Stimulated activated memory B cell treated with anti-CD40 and anti-IgM and Interleukin-4, amounts not matched to agents 10 μg/mL and 1 μg/mL and 100 μg/mL, for 72 hours (primary cell): Measurements from ENCODE around the gene CBLIF.
"Not testable (repeated sequence)": the region's sequence is repeated elsewhere in the genome, so short reads cannot be mapped to it uniquely, and the experiment has no call there.

Experiments used
- ATAC-seq: fragments of 150-1000 bp; cut with Tn5 transposase; 2 replicates; pipeline ENCODE4 v1.10.0; 2021
- H3K27ac Mint-ChIP-seq: one replicate; pipeline ENCODE4 v1.8.0; 2022; ENCODE audit warnings: mild to moderate bottlenecking, mixed read lengths
- H3K27me3 Mint-ChIP-seq: one replicate; pipeline ENCODE4 v1.8.0; 2022; ENCODE audit warnings: mixed read lengths
- H3K36me3 Mint-ChIP-seq: one replicate; pipeline ENCODE4 v1.8.0; 2022; ENCODE audit warnings: mixed read lengths
- H3K4me1 Mint-ChIP-seq: one replicate; pipeline ENCODE4 v1.8.0; 2022; ENCODE audit warnings: mixed read lengths
- H3K4me3 Mint-ChIP-seq: one replicate; pipeline ENCODE4 v1.8.0; 2022; ENCODE audit warnings: mild to moderate bottlenecking, moderate library complexity, mixed read lengths
- H3K9me3 Mint-ChIP-seq: one replicate; pipeline ENCODE4 v1.8.0; 2022; ENCODE audit warnings: mixed read lengths

Gene CBLIF

DNA sequence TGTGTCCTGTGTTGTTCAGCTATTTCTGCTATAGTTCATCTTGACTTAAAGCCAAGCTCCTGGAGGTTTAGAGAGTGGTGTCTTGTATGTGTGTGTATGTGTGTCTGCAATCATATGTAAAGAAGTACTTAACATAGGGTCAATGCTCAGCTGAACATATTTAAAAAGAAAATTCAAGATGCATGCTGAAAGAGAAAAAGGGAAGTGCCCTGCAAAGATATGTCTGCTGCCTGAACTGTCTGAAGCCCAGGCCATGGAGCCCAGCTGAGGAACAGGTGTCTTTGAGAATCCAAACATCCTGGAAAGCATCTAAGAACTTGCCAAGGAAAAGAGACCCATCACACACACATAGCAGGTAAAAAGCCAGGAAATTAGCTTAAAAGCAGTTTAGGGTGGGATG is 14.4 kb upstream of the CBLIF start:
- no peak overlapping the region for H3K4me3 Mint-ChIP-seq
- H3K27me3 Mint-ChIP-seq, result peaks cover 40% of the 10 kb centered on the region
- H3K9me3 Mint-ChIP-seq, result no peaks in the 10 kb centered on the region
- no peaks in the 10 kb centered on the region for H3K36me3 Mint-ChIP-seq
- no peaks in the 10 kb centered on the region for H3K4me1 Mint-ChIP-seq
- H3K27ac Mint-ChIP-seq, result no peak overlapping the region
- no peak for ATAC-seq

DNA sequence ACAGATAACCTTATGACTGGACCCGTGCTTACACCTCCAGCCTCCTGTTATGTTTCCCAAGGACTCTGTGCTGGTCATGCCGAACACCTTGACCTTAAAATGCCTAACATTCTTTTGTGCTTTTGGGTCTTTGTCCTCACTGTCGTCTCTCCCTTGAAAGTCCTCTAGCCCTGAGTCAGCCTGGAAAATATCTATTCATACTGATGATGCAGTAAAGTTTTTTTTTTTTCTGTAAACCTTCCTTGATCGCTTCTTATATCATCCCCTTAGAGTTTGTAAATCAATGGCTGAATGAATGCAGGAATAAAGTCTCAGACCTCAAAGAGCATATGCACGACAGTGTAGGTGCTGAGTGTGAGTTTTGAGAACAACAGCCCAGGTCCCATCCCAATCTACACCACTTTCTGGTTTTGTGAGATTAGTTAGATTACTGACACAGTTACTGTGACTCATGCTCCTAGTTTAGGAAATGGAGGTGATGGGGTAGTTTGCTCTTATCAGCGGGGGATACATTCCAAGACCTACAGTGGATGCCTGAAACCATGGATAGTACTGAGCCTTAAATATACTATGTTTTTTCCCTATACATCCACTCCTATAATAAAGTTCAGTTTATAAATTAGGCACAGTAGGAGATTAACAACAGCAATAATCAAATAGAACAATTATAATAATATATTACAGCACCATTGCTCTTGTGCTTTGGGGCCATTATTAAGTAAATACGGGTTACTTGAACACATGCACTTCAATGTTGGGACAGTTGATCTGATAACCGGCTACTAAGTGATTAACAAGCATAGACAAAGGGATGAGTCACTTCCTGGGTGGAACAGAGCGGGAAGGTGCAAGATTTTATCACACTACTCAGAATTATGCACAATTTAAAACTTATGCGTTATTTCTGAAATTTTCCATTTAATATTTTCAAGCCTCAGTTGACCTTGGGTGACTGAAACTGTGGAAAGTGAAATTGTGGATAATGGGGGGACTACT is 12.4 kb upstream of the CBLIF start:
- no peak overlapping the region for H3K27ac Mint-ChIP-seq
- peaks cover 44% of the 10 kb centered on the region for H3K27me3 Mint-ChIP-seq
- no peak overlapping the region for H3K4me3 Mint-ChIP-seq
- no peaks in the 10 kb centered on the region for H3K9me3 Mint-ChIP-seq
- no peaks in the 10 kb centered on the region for H3K36me3 Mint-ChIP-seq
- no peak for ATAC-seq
- no peaks in the 10 kb centered on the region for H3K4me1 Mint-ChIP-seq

DNA sequence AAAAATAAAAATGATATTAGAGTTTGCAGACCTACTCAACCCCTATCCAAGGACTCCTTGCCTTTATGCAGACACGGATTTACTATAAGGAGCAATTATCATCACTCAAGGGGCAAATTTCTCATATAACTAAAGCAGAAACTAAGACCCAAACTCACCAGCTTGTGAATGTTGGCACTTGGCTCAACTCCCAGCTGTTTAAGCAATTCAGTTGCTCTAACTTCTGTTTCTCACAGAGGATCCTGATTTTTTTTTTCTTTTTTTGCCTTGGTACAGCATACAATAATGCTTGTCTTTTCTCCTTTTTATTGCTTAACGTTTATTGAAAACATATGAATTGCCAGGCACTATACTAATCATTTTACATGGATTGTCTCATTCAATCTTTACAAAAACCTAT is 9.6 kb upstream of the CBLIF start:
- no peak overlapping the region for H3K27ac Mint-ChIP-seq
- no peak for ATAC-seq
- H3K27me3 Mint-ChIP-seq, result peaks cover 36% of the 10 kb centered on the region
- no peaks in the 10 kb centered on the region for H3K36me3 Mint-ChIP-seq
- H3K4me3 Mint-ChIP-seq, result no peak overlapping the region
- peaks cover 5% of the 10 kb centered on the region for H3K9me3 Mint-ChIP-seq
- no peaks in the 10 kb centered on the region for H3K4me1 Mint-ChIP-seq

DNA sequence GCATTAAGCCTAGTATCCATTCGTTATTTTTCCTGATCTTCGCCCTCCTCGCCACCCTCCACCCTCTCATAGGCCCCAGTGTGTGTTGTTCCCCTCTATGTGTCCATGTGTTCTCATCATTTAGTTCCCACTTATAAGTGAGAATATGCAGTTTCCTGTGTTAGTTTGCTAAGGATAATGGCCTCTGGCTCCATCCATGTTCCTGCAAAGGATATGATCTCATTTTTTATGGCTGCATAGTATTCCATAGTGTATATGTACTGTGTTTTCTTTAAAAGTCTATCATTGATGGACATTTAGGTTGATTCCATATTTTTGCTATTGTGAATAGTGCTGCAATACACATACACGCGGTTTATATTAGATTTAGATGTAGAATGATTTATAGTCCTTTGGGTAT is 6.1 kb upstream of the CBLIF start:
- H3K36me3 Mint-ChIP-seq, ATAC-seq, H3K9me3 Mint-ChIP-seq, H3K27ac Mint-ChIP-seq, H3K4me3 Mint-ChIP-seq, H3K4me1 Mint-ChIP-seq: not testable (repeated sequence)
- H3K27me3 Mint-ChIP-seq, result peaks cover 28% of the 10 kb centered on the region

DNA sequence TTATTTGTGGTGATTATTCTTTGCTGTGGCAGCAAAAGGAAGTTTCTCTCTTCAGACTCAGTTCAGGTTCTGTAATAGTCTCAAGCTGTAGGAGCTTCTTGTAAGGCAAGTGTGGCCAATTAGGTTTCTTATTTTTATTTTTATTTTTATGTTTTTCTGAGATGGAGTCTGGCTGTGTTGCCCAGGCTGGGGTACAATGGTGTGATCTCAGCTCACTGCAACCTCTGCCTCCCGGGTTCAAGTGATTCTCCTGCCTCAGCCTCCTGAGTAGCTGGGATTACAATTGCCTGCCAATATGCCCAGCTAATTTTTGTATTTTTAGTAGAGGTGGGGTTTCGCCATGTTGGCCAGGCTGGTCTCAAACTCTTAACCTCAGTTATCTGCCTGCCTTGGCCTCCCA is 4.3 kb upstream of the CBLIF start:
- peaks cover 14% of the 10 kb centered on the region for H3K27me3 Mint-ChIP-seq
- ATAC-seq, H3K4me3 Mint-ChIP-seq, H3K36me3 Mint-ChIP-seq, H3K9me3 Mint-ChIP-seq, H3K27ac Mint-ChIP-seq, H3K4me1 Mint-ChIP-seq: not testable (repeated sequence)

DNA sequence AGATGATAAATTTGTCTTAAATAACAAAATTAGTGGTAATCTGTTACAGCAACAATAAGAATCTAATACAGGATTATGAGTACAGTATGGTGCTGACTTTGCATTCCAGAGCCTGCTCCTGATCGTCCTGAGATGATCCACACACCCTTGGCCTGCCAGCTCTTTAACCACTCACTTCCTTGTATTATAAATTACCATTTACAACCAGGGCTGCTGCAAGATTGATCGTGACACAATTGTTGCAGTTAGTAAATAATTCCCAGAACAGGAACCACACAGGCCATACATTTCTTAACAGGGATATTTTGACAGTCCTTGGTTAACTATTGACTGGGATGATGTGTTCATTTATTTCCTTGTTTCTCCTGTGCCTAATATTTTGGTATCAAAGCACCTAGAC is 3.8 kb upstream of the CBLIF start:
- peaks cover 12% of the 10 kb centered on the region for H3K27me3 Mint-ChIP-seq

DNA sequence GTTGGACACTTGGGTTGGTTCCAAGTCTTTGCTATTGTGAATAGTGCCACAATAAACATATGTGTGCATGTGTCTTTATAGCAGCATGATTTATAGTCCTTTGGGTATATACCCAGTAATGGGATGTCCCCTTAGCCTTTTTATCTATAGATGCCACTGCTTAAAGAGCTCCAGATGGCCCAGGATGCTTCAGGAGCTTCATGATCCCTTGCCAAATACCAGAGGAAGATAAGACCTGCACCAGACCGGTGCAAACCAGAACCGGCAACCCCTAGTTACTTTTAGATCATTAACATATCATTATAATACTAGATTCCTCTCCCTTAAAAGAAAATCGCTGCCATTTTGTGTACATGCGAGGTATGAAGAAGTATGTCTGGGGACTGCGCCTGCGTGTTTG is 3.1 kb upstream of the CBLIF start:
- not testable (repeated sequence) for H3K9me3 Mint-ChIP-seq, ATAC-seq, H3K36me3 Mint-ChIP-seq, H3K4me1 Mint-ChIP-seq, H3K27ac Mint-ChIP-seq, H3K4me3 Mint-ChIP-seq
- H3K27me3 Mint-ChIP-seq, result peaks cover 12% of the 10 kb centered on the region

More for the DNA sequence above, 3.8 kb upstream of the CBLIF start:
- Mint-ChIP-seq H3K4me1 (no peaks in the 10 kb centered on the region), H3K4me3 (no peak overlapping the region), H3K9me3 (peaks cover 5% of the 10 kb centered on the region), H3K27ac (no peak overlapping the region), H3K36me3 (no peaks in the 10 kb centered on the region)
- ATAC-seq, result no peak

DNA sequence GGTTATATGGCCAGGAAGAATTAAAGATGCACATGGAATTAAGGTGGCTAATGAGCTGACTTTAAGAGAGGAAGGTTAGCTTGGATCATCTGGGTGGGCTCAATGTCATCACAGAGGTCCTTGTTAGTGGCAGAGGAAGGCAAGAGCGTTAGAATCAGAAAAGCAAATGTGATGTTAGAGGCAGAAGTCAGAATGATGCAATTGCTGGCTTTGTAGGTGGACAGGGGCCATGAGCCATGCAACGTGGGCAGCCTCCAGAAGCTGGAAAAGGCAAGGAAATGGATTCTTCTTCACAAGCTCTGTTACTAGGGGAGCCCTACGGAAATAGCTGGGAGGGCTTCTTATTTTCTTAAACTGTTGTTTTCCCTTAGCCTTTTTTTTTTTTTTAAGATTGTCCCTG is 2.3 kb upstream of the CBLIF start:
- Mint-ChIP-seq H3K27me3 (peaks cover 14% of the 10 kb centered on the region), H3K9me3 (peaks cover 5% of the 10 kb centered on the region), H3K4me1 (no peaks in the 10 kb centered on the region), H3K36me3 (no peaks in the 10 kb centered on the region), H3K27ac (no peak overlapping the region), H3K4me3 (no peak overlapping the region)
- no peak for ATAC-seq

DNA sequence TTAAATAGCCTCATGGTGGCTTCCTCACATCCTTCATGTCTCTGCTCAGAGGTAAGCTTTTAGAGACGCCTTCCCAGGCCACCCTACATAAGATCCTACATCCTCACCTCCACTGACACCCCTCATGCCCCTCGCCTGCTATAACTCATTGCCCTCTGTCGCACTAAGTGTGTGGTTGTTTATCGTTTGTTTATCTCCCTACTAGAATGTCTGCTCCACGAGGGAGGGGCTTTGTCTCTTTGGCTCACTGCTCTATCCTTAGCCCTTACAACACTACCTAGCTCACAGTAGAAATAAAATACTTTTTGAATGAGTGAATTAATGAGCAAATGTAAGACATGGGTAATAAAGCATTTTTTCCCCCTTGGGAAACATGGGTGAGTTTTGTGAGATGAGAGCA is 1.3 kb upstream of the CBLIF start:
- H3K4me3 Mint-ChIP-seq, result no peak overlapping the region
- peaks cover 5% of the 10 kb centered on the region for H3K9me3 Mint-ChIP-seq
- H3K27ac Mint-ChIP-seq, result no peak overlapping the region
- no peaks in the 10 kb centered on the region for H3K36me3 Mint-ChIP-seq
- no peaks in the 10 kb centered on the region for H3K4me1 Mint-ChIP-seq
- no peak for ATAC-seq
- H3K27me3 Mint-ChIP-seq, result peaks cover 14% of the 10 kb centered on the region

DNA sequence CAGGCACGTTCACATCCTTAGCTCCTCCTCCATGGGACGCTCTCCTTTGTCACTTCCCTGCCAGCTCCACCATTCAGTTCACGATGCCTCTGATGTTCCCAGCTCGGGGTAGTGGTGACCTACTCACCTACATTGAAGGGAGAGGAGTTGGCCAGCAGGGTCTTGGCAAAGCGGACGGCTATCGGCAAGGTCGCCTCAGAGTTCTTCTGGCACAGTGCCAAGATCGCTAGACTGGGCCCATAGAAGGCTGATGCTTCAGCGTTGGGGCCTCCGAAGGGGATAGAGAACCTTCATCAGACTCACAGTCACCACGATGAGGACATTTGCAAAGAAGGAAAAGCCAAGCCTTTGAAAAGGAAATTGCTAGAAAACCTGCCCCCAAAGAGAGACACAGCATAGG is 3.0 kb downstream of the CBLIF start:
- Mint-ChIP-seq H3K4me1 (no peaks in the 10 kb centered on the region), H3K4me3 (no peak overlapping the region), H3K27me3 (peaks cover 34% of the 10 kb centered on the region), H3K27ac (no peak overlapping the region), H3K36me3 (no peaks in the 10 kb centered on the region), H3K9me3 (no peaks in the 10 kb centered on the region)
- no peak for ATAC-seq

DNA sequence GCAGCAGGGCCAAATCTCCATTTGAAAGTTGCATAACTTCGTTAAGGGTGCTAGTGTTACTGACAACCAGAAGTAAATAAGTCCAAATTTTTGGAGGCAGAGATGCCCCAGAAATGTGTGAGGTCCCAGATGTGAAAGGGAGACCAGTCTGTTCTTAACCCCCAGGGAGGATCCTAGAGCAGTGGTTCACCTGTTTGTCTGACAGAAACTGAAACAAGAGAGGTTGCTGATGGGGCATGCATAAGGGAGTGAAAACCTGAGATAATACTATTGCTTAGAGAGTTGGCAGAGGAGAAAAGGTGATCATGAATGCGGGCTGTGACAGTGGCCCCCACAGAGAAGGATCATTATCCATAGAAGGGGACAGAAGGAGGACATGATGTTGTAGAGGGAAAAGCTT is 3.8 kb downstream of the CBLIF start:
- no peak overlapping the region for H3K27ac Mint-ChIP-seq
- no peaks in the 10 kb centered on the region for H3K4me1 Mint-ChIP-seq
- H3K4me3 Mint-ChIP-seq, result no peak overlapping the region
- peaks cover 34% of the 10 kb centered on the region for H3K27me3 Mint-ChIP-seq
- no peak for ATAC-seq
- H3K36me3 Mint-ChIP-seq, result no peaks in the 10 kb centered on the region
- H3K9me3 Mint-ChIP-seq, result no peaks in the 10 kb centered on the region

DNA sequence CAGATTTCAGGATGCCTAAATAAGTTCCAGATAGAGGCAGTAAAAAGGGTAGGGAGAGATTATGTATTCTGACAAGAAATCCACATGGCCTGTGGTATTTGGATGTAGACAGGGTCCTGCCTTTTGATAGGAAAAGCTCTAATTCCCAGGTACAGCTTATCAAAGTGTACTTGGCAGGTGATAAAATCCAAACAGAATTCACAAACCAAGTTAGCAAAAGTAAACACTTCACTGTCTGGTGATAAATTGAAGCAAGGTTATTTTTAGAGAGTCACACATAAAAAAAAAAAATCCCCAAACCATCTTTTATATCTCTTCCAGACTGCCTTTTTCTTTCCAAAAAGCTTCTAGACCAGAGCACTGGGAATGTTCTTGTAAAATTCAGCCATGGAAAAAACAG is 5.7 kb downstream of the CBLIF start:
- H3K27ac Mint-ChIP-seq, result no peak overlapping the region
- no peak for ATAC-seq
- no peak overlapping the region for H3K4me3 Mint-ChIP-seq
- peaks cover 34% of the 10 kb centered on the region for H3K27me3 Mint-ChIP-seq
- H3K4me1 Mint-ChIP-seq, result no peaks in the 10 kb centered on the region
- no peaks in the 10 kb centered on the region for H3K9me3 Mint-ChIP-seq
- no peaks in the 10 kb centered on the region for H3K36me3 Mint-ChIP-seq

DNA sequence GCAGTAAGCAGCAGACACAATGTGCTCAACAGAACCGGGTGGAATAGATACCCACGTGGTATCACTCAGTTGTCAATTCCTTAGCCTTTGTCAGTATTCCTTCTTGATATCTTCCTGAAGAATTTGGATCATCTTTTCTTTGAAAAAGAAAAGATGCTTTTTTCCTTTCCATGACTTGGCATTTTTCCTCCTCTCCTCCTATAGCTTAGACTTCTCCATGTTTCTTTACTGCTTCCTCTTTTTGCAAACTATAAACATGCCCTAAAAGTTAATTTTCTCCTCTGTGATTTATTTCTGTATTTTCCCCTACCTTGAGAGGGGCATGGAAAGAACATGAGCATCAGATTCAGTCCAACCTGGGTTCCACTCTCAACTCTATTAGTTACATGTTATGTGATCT is 11.7 kb downstream of the CBLIF start:
- no peak overlapping the region for H3K27ac Mint-ChIP-seq
- no peaks in the 10 kb centered on the region for H3K4me1 Mint-ChIP-seq
- H3K9me3 Mint-ChIP-seq, result no peaks in the 10 kb centered on the region
- H3K27me3 Mint-ChIP-seq, result peaks cover 16% of the 10 kb centered on the region
- no peak overlapping the region for H3K4me3 Mint-ChIP-seq
- ATAC-seq, result no peak
- H3K36me3 Mint-ChIP-seq, result no peaks in the 10 kb centered on the region

DNA sequence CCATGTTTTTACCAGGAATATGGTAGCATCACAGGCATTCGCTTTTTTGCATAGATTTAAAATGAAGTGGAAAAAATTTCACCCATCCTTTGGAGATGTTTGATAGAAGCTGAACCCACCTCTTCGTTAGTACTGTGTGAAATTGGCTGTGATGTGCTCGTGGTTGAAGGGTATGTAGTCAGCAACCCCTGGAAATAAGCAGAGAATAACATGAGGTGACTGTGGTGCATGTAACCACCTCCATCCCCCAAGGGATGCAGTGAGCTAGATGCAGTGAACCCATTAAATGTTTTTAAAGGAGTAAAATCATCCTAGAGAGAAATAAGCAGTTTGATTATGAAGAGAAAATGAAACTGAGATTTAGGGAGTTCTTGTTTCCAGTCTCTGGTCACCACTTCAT is 15.9 kb downstream of the CBLIF start:
- no peaks in the 10 kb centered on the region for H3K4me1 Mint-ChIP-seq
- no peak overlapping the region for H3K4me3 Mint-ChIP-seq
- ATAC-seq, result no peak
- peaks cover 18% of the 10 kb centered on the region for H3K27me3 Mint-ChIP-seq
- H3K9me3 Mint-ChIP-seq, result no peaks in the 10 kb centered on the region
- H3K27ac Mint-ChIP-seq, result no peak overlapping the region
- H3K36me3 Mint-ChIP-seq, result no peaks in the 10 kb centered on the region

DNA sequence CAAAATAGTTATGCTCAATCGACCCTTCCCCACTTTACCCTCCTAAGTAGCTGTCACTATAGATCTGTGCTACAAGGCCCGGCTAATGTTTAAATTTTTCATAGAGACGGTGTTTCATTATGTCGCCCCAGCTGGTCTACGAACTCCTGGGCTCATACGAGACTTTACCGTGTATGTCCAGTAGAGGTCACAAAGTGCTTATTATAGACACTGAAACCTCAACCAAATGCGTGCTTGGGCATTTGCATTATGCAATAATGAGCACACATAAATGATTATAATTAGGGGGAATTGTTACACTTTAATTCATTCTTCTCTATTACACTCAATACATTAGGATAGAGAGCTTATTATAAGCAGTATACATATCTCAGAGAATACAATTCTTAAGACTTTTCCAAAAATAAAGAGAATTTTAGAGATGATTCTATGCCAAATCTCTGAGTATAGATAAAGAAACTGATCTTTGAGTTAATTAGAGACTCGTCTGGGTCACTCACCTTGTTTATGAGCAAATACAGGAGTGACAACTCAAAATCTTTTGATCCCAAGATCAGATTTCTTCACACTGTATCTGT is 22.2 kb downstream of the CBLIF start:
- ATAC-seq, result peak; percentile 59
- Mint-ChIP-seq H3K36me3 (no peaks in the 10 kb centered on the region), H3K9me3 (no peaks in the 10 kb centered on the region), H3K27ac (no peak overlapping the region), H3K4me1 (peaks cover 7% of the 10 kb centered on the region), H3K27me3 (peaks cover 16% of the 10 kb centered on the region), H3K4me3 (no peak overlapping the region)

DNA sequence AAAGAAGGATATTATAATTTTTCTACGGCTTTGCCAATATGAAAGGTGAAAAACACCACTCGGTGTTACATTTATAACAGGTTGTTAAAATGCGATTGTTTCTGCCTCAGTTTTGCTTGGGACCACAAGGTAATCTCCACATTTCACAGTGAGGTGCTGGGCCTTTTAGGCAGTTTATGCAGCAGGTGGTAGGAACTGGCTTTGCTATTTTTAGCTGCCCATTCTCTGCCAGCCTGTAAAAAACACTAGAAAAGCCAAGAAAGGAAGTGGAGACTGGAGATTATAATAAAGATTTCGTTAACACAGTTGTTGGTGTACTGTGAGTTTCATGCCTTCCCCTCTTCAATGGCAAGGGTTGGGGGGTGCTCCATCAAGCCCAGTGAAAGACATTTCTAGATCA is 26.7 kb downstream of the CBLIF start:
- H3K4me3 Mint-ChIP-seq, result no peak overlapping the region
- H3K36me3 Mint-ChIP-seq, result no peaks in the 10 kb centered on the region
- H3K4me1 Mint-ChIP-seq, result peaks cover 15% of the 10 kb centered on the region
- no peaks in the 10 kb centered on the region for H3K9me3 Mint-ChIP-seq
- peaks cover 8% of the 10 kb centered on the region for H3K27me3 Mint-ChIP-seq
- no peak for ATAC-seq
- H3K27ac Mint-ChIP-seq, result no peak overlapping the region
